ENCODE results near the gene SERPINB8.
"Not testable (repeated sequence)": the region's sequence is repeated elsewhere in the genome, so short reads cannot be mapped to it uniquely, and the experiment has no call there.

Gene SERPINB8

DNA sequence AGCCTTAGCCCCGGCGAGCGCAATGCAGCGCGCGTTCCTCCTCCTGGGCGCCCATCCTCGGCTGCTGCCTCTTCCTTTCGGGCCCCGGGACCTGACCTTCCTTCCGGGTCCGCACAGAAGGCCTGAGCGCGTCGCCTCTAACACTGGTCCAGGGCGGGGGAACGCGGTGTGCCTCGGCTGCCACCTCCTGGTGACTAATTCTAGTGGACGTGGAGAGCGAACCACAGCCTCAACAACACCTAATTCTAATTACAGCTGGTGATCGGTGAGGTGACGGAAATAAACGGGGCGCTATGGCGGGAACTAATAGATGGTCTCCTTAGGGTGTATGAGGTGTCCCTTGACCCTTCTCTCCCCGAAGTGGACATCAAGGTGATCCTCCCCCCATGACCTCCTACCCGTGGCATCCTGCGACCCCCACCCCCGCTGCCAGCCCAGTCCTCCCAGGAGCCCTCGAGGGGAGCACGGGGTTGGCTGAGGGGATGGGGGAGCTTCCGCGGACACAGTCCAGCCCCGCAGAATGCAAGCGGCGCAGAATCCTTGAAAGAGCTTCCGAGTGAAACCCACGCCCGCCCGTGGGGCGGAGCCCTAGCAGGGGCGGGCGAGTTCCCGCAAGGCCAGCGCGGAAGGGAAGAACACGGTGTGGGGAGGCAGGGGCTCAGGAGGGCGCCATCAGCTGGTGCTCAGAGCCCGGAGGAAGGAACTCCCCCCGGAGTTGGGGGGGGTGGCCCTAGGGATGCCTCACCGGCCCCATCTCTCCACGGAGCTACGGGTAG lies 33.5 kb upstream of the SERPINB8 start:
- H3K4me3 ChIP-seq (ENCODE audit: low read depth, low read length), result peak overlapping the region; percentile 44
- H3K36me3 ChIP-seq, result no peaks in the 10 kb centered on the region
- peak; percentile 63 for DNase-seq
- H3K4me1 ChIP-seq, result no peaks in the 10 kb centered on the region
- no peaks in the 10 kb centered on the region for H3K9me3 ChIP-seq
- TF ChIP-seq, protein P1, sequence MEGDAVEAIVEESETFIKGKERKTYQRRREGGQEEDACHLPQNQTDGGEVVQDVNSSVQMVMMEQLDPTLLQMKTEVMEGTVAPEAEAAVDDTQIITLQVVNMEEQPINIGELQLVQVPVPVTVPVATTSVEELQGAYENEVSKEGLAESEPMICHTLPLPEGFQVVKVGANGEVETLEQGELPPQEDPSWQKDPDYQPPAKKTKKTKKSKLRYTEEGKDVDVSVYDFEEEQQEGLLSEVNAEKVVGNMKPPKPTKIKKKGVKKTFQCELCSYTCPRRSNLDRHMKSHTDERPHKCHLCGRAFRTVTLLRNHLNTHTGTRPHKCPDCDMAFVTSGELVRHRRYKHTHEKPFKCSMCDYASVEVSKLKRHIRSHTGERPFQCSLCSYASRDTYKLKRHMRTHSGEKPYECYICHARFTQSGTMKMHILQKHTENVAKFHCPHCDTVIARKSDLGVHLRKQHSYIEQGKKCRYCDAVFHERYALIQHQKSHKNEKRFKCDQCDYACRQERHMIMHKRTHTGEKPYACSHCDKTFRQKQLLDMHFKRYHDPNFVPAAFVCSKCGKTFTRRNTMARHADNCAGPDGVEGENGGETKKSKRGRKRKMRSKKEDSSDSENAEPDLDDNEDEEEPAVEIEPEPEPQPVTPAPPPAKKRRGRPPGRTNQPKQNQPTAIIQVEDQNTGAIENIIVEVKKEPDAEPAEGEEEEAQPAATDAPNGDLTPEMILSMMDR (IDR thresholded peaks at IDR 0.05; ENCODE audit: low read depth, low read length), result peak; percentile 55
- H3K27me3 ChIP-seq, result no peaks in the 10 kb centered on the region

DNA sequence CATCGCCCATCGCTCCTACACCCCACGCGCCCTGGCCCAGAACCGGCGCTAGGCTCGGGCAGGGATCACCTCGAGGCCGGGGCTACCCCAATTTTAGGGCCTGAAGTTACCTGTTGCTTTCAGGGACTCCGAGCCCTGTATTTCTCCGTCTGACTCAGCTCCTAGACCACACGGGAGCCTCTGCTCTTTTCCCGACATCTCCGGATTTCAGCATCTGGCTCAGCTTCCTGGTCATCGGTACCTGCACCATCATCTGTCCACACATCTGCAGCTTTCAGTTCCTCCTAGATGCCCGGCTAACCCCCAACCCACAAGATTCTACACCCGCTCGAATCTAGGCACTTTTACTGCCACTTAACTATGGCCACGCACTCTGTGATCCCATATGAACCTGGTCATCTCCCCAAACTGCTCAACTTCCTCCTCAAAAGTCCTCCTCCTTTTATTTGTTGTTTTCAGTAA lies 32.9 kb upstream of the SERPINB8 start:
- Histone ChIP-seq H3K4me1 (no peaks in the 10 kb centered on the region), H3K4me3 (ENCODE audit: low read depth, low read length) (no peak overlapping the region), H3K36me3 (no peaks in the 10 kb centered on the region), H3K9me3 (no peaks in the 10 kb centered on the region), H3K27me3 (no peaks in the 10 kb centered on the region)
- no peak for DNase-seq
- TF ChIP-seq, protein P1 (IDR thresholded peaks at IDR 0.05; ENCODE audit: low read depth, low read length), result no peak

DNA sequence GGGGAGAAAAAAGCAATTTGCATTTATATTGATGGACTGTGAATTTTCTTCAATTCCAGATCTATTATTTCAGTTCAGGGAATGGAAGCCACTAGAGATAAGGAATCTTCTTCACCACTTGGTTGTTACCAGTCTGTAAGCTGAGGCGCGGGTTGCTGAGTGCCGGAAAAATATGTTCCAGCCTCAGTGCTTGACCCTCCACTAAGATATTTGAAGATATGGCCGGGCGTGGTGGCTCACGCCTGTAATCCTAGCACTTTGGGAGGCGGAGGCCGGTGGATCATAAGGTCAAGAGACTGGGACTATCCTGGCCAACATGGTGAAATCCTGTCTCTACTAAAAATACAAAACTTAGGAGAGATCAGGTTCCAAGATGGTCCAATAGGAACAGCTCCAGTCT lies 29.9 kb upstream of the SERPINB8 start:
- DNase-seq, result no peak
- Histone ChIP-seq H3K36me3 (no peaks in the 10 kb centered on the region), H3K9me3 (no peaks in the 10 kb centered on the region), H3K4me3 (ENCODE audit: low read depth, low read length) (no peak overlapping the region), H3K27me3 (no peaks in the 10 kb centered on the region), H3K4me1 (no peaks in the 10 kb centered on the region)
- TF ChIP-seq, protein P1 (IDR thresholded peaks at IDR 0.05; ENCODE audit: low read depth, low read length), result no peak

DNA sequence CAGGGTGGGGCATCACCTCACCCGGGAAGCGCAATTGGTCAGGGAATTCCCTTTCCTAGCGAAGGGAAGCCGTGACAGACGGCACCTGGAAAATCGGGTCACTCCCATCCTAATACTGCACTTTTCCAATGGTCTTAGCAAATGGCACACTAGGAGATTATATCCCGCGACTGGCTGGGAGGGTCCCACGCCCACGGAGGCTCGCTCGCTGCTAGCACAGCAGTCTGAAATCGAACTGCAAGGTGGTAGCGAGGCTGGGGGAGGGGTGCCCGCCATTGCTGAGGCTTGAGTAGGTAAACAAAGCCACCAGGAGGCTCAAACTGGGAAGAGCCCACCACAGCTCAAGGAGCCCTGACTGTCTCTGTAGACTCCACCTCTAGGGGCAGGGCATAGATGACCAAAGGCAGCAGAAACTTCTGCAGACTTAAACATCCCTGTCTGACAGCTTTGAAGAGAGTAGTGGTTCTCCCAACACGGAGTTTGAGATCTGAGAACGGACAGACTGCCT lies 29.3 kb upstream of the SERPINB8 start:
- not testable (repeated sequence) for H3K4me3 ChIP-seq (ENCODE audit: low read depth, low read length); DNase-seq; H3K9me3 ChIP-seq; H3K4me1 ChIP-seq; H3K36me3 ChIP-seq; H3K27me3 ChIP-seq

DNA sequence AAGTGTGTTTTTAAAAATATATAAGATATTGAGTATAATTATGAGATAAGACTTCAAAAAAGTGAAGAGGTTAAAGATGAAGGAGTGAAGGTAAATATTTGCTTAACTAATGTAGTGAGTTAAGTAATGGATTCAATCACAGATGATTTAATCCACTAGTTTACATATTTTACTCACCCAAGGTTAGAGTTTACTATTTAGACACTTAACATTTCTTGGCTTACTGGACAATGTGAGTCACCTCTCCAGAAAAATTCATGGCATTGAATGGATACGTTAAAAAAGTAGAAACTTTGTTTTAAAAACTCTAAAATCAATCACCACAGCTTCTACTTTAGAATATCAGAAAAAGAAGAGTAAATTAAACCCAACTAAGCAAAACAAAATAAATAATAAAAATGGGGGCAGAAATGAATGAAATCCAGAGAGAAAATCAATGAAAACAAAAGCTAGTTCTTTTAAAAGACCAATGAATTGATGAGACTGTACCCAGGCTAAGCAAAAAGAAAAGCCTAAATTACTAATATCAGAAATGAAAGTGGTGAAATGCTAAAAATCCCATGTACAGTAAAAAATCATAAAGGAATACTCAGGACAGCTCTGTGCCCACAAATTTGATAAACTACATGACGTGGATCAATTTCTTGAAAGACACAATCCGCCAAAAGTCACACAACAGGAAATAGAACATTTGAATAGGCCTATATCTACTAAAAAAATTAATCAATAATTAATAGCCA lies 22.7 kb upstream of the SERPINB8 start:
- Histone ChIP-seq H3K9me3 (no peaks in the 10 kb centered on the region), H3K27me3 (no peaks in the 10 kb centered on the region), H3K4me1 (no peaks in the 10 kb centered on the region), H3K36me3 (no peaks in the 10 kb centered on the region), H3K4me3 (ENCODE audit: low read depth, low read length) (no peak overlapping the region)
- no peak for DNase-seq
- TF ChIP-seq, protein P1 (IDR thresholded peaks at IDR 0.05; ENCODE audit: low read depth, low read length), result no peak

DNA sequence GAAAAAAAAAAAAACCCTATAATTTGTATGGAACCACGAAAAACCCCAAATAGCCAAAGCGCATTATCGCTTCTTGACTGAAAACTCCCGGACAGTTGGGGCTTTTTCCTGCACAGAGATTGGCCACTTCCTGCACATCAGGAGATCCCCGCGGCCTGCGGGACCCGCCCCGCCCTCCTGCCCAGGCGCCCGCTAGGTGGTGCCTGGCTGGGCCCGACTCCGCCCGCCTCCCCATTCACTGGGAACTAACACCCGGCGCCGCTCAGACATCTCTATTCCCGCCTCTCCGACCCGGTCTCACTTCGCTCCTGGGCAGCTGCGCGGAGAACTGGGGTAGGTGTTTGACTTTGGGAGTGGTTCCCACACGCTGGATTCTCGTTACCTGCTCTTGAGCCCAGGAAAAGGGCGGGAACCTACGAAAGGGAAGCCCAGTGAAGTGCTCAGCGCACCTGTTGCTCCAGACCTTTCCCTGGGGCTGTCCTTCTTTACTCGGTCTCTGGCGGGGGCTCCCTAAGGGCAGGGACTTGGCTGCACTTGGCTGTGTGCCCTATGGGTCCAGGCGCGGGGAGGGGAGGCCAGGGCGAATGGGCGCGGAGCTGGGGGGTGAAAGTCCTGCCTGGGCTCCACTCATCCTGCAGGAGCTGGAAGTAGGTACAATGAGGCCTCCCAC lies 20.7 kb upstream of the SERPINB8 start, which contains the start of gene HMSD:
HMSD (plus strand) TSS at position 234 of the 670 bp plus-strand sequence. CDS start 4,155 bp downstream, outside the sequence.
- H3K9me3 ChIP-seq, result no peaks in the 10 kb centered on the region
- no peaks in the 10 kb centered on the region for H3K4me1 ChIP-seq
- no peaks in the 10 kb centered on the region for H3K27me3 ChIP-seq
- TF ChIP-seq, protein P1 (IDR thresholded peaks at IDR 0.05; ENCODE audit: low read depth, low read length), result peak; percentile 35
- peak; percentile 55 for DNase-seq
- H3K4me3 ChIP-seq (ENCODE audit: low read depth, low read length), result peak within 1 kb of the TSS; percentile 24; the same call in 1 of the 2 replicates
- H3K36me3 ChIP-seq, result no peaks in the 10 kb centered on the region
